Panc1 (cell line): ENCODE measurements around the gene TRDN.

ENCODE experiments used
- CTCF ChIP-seq: fragments of 450-650 bp; IDR thresholded peaks from 2 replicates; pipeline ENCODE4 v1.5.1; 2017; ENCODE audit warnings: mild to moderate bottlenecking
- POLR2AphosphoS5 ChIP-seq: IDR thresholded peaks from 2 replicates; pipeline ENCODE4 v1.6.1; 2012; ENCODE audit warnings: mild to moderate bottlenecking, low read depth, low read length, moderate library complexity
- REST ChIP-seq, 2 experiments: IDR thresholded peaks; 2 replicates each; pipeline ENCODE4 v1.6.1; 2011 to 2012; ENCODE audit warnings: low read depth in 2 of 2, control low read depth in 1 of 2, low read length in 1 of 2, mild to moderate bottlenecking in 1 of 2, moderate library complexity in 1 of 2; ENCODE audit not compliant: insufficient read depth in 1 of 2
- TCF7L2 ChIP-seq: IDR thresholded peaks from 2 replicates; pipeline ENCODE4 v1.6.1; 2011; ENCODE audit warnings: mild to moderate bottlenecking, low read depth, low read length, inconsistent platforms

DNA sequence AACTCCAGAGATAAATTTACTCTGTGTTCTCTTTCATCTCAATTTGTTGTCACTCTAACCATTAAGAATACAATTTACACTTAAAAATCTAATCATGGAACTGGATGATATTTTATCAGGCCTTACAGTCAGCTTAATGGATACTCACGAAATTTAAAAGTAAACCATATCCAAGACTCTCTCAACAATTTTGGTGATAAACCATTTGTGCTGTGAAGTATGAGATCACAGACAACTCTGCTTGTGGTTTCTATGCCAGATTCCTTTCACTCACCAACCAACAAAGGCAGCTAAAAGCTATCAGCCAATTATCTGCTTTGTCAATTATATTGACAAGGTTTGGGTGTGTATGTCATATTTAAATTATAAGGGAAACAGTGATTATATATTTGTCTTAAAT, 155.8 kb downstream of the TRDN start:
- TF ChIP-seq CTCF: no peak
- TF ChIP-seq POLR2AphosphoS5: no peak
- TF ChIP-seq REST (IDR thresholded peaks at IDR 0.05; ENCODE audit: insufficient read depth in 1 of 2, low read depth in 2 of 2, low read length in 1 of 2): no peak
- no peak for TF ChIP-seq TCF7L2
